ENCODE results near the gene KRT9. TPM values are rescaled to one million over a fixed set of nuclear protein-coding genes. Genes with fewer than 3 reads are reported as not detected.
"Not testable (repeated sequence)": the region's sequence is repeated elsewhere in the genome, so short reads cannot be mapped to it uniquely, and the experiment has no call there.

KRT9 gene
- total RNA-seq, 2 donors from 2014 or later, result not detected

DNA sequence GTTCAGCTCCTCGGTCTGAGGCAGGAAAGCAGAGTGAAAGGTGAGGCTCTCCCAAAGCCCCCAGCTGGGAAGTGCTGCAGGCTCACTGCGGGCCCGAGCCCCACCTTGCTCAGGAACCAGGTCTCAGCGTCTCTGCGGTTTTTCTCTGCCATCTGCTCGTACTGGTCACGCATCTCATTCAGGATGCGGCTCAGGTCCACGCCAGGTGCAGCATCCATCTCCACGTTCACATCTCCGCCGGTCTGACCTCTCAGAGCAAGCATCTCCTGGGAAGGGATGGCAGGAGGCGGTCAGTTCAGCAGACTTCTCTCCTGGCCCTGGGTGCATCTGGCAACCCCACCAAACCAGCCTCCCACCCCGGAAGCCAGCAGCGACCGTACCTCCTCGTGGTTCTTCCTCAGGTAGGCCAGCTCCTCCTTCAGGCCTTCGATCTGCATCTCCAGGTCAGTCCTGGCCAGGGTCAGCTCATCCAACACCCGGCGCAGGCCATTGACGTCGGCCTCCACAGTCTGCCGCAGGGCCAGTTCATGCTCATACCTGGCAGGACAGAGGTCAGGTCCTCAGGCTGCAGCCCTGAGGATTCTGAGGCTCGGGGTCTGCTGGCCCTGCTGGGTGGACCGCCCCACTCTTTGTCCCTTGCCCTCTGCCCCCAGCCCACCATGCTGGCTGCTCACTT, 39.2 kb upstream of the KRT9 start:
- ATAC-seq (no peak), DNase-seq (no peak)
- Histone ChIP-seq H3K27ac (no peak overlapping the region), H3K27me3 (no peaks in the 10 kb centered on the region), H3K4me3 (no peak overlapping the region), H3K9me3 (no peaks in the 10 kb centered on the region), H3K36me3 (replicated peaks in 1 of 2; ENCODE audit: insufficient read depth in 1 of 2, low read depth in 2 of 2) (no peaks in the 10 kb centered on the region), H3K4me1 (no peaks in the 10 kb centered on the region)
- TF ChIP-seq, protein P1, sequence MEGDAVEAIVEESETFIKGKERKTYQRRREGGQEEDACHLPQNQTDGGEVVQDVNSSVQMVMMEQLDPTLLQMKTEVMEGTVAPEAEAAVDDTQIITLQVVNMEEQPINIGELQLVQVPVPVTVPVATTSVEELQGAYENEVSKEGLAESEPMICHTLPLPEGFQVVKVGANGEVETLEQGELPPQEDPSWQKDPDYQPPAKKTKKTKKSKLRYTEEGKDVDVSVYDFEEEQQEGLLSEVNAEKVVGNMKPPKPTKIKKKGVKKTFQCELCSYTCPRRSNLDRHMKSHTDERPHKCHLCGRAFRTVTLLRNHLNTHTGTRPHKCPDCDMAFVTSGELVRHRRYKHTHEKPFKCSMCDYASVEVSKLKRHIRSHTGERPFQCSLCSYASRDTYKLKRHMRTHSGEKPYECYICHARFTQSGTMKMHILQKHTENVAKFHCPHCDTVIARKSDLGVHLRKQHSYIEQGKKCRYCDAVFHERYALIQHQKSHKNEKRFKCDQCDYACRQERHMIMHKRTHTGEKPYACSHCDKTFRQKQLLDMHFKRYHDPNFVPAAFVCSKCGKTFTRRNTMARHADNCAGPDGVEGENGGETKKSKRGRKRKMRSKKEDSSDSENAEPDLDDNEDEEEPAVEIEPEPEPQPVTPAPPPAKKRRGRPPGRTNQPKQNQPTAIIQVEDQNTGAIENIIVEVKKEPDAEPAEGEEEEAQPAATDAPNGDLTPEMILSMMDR (IDR thresholded peaks at IDR 0.05), result no peak
- TF ChIP-seq POLR2A (IDR thresholded peaks at IDR 0.05), result no peak
- intact Hi-C loops (cut with DNase I), result no loop called here
- WGBS, 2 donors, result 69 to 72% methylated on average over 25 of the region's 25 CpGs

DNA sequence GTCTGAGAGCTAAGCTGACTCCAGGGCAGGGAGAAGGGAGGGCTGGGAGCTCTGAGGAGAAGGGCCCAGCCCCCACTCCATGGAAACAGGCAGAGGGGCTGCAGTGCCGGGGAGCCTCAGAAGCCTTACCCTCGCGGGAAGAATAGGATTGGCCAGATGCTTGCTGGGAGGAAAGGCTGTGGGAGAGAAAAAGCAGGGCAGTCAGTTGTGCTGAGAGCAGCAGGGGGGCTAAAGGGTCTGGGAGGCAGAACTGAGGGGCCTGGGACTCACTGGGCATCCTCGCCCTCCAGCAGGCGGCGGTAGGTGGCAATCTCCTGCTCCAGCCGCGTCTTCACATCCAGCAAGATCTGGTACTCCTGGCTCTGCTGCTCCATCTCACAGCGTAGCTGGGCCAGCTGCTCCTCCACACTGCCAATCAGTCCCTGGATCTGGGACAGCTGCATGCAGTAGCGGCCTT, 38.2 kb upstream of the KRT9 start:
- 10 to 12% methylated on average over 8 to 10 of the region's 10 CpGs for WGBS, 2 donors
- ATAC-seq; H3K27me3 ChIP-seq; H3K4me1 ChIP-seq; H3K4me3 ChIP-seq; H3K27ac ChIP-seq; H3K9me3 ChIP-seq; H3K36me3 ChIP-seq (replicated peaks in 1 of 2; ENCODE audit: insufficient read depth in 1 of 2, low read depth in 2 of 2); intact Hi-C loops (cut with DNase I): not testable (repeated sequence)
- DNase-seq, result peak in 1 of 4 donors; percentile 16

DNA sequence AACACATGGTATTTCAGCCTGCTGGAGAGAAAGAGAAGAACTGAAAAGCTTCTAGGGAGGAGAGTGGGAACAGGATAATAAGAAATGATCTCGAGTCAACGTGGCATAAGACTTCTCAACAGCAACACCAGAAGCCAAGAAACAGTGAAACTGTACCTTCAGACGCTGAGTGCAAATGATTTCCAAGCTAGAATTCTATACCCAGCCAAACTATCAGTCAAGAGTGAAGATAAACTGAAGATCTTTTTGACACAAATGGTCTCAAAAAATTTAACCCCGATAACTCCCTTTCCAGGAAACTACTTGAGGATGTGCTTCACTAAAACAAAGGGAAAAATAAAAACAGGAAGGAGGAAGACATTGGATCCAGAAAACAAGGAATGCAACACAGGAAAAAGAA, 35.1 kb upstream of the KRT9 start:
- ATAC-seq; H3K9me3 ChIP-seq; H3K4me1 ChIP-seq; DNase-seq; intact Hi-C loops (cut with DNase I); H3K27me3 ChIP-seq; H3K36me3 ChIP-seq (replicated peaks in 1 of 2; ENCODE audit: insufficient read depth in 1 of 2, low read depth in 2 of 2); H3K4me3 ChIP-seq; H3K27ac ChIP-seq: not testable (repeated sequence)
- WGBS, 2 donors, result 60 to 62% methylated on average over 4 of the region's 4 CpGs

DNA sequence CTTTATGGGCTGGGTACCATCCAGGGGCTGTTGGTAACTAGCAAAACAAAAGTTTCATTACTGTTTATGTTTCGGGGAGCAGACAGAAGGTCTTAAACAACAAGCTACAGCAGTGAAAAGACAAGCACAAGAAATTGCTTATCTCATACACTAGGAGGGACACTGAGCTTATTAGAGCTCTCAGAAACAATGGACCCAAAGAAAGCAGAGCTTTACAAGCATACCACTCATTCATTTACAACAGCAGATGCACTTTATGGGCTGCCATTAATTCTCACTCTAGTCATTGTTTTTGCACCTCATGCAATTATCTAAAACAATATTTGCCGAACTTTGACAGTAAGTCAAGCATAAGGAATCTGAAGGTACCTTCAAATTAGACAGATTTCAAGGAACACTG, 30.7 kb upstream of the KRT9 start:
- TF ChIP-seq, protein P1 (IDR thresholded peaks at IDR 0.05), result no peak
- no peak for TF ChIP-seq POLR2A (IDR thresholded peaks at IDR 0.05)
- no peak for DNase-seq
- intact Hi-C loops (cut with DNase I), result no loop called here
- Histone ChIP-seq H3K27me3 (no peaks in the 10 kb centered on the region), H3K36me3 (replicated peaks in 1 of 2; ENCODE audit: insufficient read depth in 1 of 2, low read depth in 2 of 2) (no peaks in the 10 kb centered on the region), H3K4me3 (no peak overlapping the region), H3K4me1 (no peaks in the 10 kb centered on the region), H3K27ac (no peak overlapping the region), H3K9me3 (no peaks in the 10 kb centered on the region)
- no peak for ATAC-seq
- WGBS, 2 donors, result 60 to 68% methylated on average over 2 of the region's 2 CpGs

DNA sequence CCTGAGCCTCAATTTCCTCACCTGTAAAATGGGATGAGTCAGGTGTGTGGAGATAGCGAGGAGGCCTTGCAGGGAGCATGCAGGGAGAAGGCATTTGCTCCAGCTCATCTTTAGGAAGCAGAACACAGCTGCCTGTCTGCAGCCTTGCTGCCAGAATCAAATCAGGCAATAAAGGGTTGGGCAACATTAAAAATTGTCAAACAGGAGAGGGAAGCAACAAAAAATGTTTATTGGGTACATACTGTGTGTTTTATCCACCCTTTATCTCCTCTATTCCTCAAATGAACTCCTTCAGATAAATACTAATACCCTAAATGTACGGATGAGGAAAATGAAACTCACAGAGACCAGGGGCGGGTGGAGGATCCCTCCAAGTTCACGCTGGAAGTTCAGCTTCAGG, 28.5 kb upstream of the KRT9 start:
- WGBS, 2 donors, result 63 to 71% methylated on average over 4 of the region's 4 CpGs
- intact Hi-C loops (cut with DNase I), result no loop called here
- DNase-seq, result no peak
- ATAC-seq, result no peak
- H3K27me3 ChIP-seq, result no peaks in the 10 kb centered on the region
- H3K27ac ChIP-seq, result no peak overlapping the region
- H3K4me1 ChIP-seq, result no peaks in the 10 kb centered on the region
- H3K9me3 ChIP-seq, result no peaks in the 10 kb centered on the region
- TF ChIP-seq, protein P1 (IDR thresholded peaks at IDR 0.05), result no peak
- TF ChIP-seq POLR2A (IDR thresholded peaks at IDR 0.05), result no peak
- no peak overlapping the region for H3K4me3 ChIP-seq
- no peaks in the 10 kb centered on the region for H3K36me3 ChIP-seq (replicated peaks in 1 of 2; ENCODE audit: insufficient read depth in 1 of 2, low read depth in 2 of 2)

DNA sequence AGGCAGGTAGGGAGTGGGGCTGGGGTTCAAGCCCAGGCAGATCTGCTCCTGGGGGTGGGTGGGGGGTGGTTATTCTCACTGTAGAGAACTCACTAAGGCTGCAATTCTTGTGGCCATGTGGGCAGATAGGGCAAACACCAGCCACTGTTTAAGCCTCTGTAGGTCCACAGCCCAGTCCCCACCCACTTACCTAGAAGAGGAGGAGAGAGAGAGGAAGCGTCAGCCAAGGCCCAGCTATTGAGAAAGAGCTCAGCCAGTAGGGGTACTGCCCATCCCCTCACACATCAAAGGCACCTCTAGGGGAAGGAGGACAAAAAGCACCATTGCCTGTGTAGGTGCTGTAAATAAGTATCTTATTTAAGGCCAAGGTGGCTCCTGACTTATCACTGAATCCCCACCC, 27.8 kb upstream of the KRT9 start:
- Histone ChIP-seq H3K4me1 (no peaks in the 10 kb centered on the region), H3K9me3 (no peaks in the 10 kb centered on the region), H3K4me3 (no peak overlapping the region), H3K27me3 (no peaks in the 10 kb centered on the region), H3K36me3 (replicated peaks in 1 of 2; ENCODE audit: insufficient read depth in 1 of 2, low read depth in 2 of 2) (no peaks in the 10 kb centered on the region), H3K27ac (no peak overlapping the region)
- ATAC-seq (no peak), DNase-seq (no peak)
- TF ChIP-seq POLR2A (IDR thresholded peaks at IDR 0.05), result no peak
- TF ChIP-seq, protein P1 (IDR thresholded peaks at IDR 0.05), result no peak
- intact Hi-C loops (cut with DNase I), result no loop called here
- 43% methylated on average over 1 of the region's 1 CpG; no CpG with 5 or more reads in 1 of the 2 donors for WGBS, 2 donors
